Subcutaneous abdominal adipose tissue (tissue), 5 donors: ENCODE measurements around the gene CACUL1.
"Not testable (repeated sequence)": the region's sequence is repeated elsewhere in the genome, so short reads cannot be mapped to it uniquely, and the experiment has no call there.

Source experiments
- H3K27ac ChIP-seq: one replicate; pipeline ENCODE4 v1.7.0; 2013; ENCODE audit warnings: low read depth, mild to moderate bottlenecking, inconsistent platforms, low read length, moderate library complexity
- H3K27me3 ChIP-seq, 5 donors: one replicate each; pipeline ENCODE4 v1.7.0; 2013; ENCODE audit warnings: low read length in 5 of 5, inconsistent platforms in 1 of 5; ENCODE audit not compliant: control insufficient read depth in 5 of 5, insufficient read depth in 4 of 5
- H3K36me3 ChIP-seq, 5 donors: one replicate each; pipeline ENCODE4 v1.7.0; 2013; ENCODE audit warnings: low read length in 5 of 5; ENCODE audit not compliant: control insufficient read depth in 5 of 5, insufficient read depth in 5 of 5
- H3K4me1 ChIP-seq, 5 donors: one replicate each; pipeline ENCODE4 v1.7.0; 2013; ENCODE audit warnings: low read length in 5 of 5, mild to moderate bottlenecking in 3 of 5, moderate library complexity in 1 of 5; ENCODE audit not compliant: control insufficient read depth in 5 of 5, insufficient read depth in 5 of 5
- H3K4me3 ChIP-seq, 5 donors: one replicate each; pipeline ENCODE4 v1.7.0; 2013; ENCODE audit warnings: low read length in 5 of 5, low read depth in 1 of 5
- H3K9ac ChIP-seq, 5 donors: one replicate each; pipeline ENCODE4 v1.7.0; 2013; ENCODE audit warnings: low read length in 5 of 5, mild to moderate bottlenecking in 4 of 5, moderate library complexity in 3 of 5
- H3K9me3 ChIP-seq, 5 donors: one replicate each; pipeline ENCODE4 v1.7.0; 2013; ENCODE audit warnings: low read length in 5 of 5; ENCODE audit not compliant: control insufficient read depth in 5 of 5
- donor health status: healthy.
- donor health status: healthy.
- donor health status: healthy.
- donor health status: healthy.
- donor health status: healthy.

CACUL1 gene

GRCh38 chr10:118671221-118671620 is 83.5 kb downstream of the CACUL1 start:
- not testable (repeated sequence) for H3K9ac ChIP-seq, H3K27me3 ChIP-seq, H3K9me3 ChIP-seq, H3K27ac ChIP-seq, H3K4me3 ChIP-seq
- peaks cover 0 to 18% (median 14%) of the 10 kb centered on the region in 5 donors for H3K4me1 ChIP-seq
- peaks cover 0 to 25% (median 16%) of the 10 kb centered on the region in 5 donors for H3K36me3 ChIP-seq

GRCh38 chr10:118670472-118671124 is 84.2 kb downstream of the CACUL1 start:
- no peak overlapping the region for H3K9ac ChIP-seq
- peaks cover 0 to 25% (median 15%) of the 10 kb centered on the region in 5 donors for H3K36me3 ChIP-seq
- peaks cover 0 to 18% (median 14%) of the 10 kb centered on the region in 5 donors for H3K4me1 ChIP-seq
- H3K9me3 ChIP-seq: no peaks in the 10 kb centered on the region
- H3K4me3 ChIP-seq: no peak overlapping the region
- no peak overlapping the region for H3K27ac ChIP-seq
- H3K27me3 ChIP-seq: peaks cover 0 to 7% (median 0%) of the 10 kb centered on the region in 5 donors

- Histone ChIP-seq H3K4me3 (no peak overlapping the region), H3K4me1 (peaks cover 0 to 18% (median 14%) of the 10 kb centered on the region in 5 donors), H3K27ac (no peak overlapping the region), H3K27me3 (peaks cover 0 to 9% (median 0%) of the 10 kb centered on the region in 5 donors), H3K36me3 (peaks cover 0 to 20% (median 12%) of the 10 kb centered on the region in 5 donors), H3K9ac (no peak overlapping the region), H3K9me3 (no peaks in the 10 kb centered on the region)
These were observed 84.9 kb downstream of the CACUL1 start for GRCh38 chr10:118669835-118670234.

- H3K4me1 ChIP-seq: peaks cover 0 to 18% (median 14%) of the 10 kb centered on the region in 5 donors
- H3K27ac ChIP-seq: no peak overlapping the region
- H3K27me3 ChIP-seq: peaks cover 0 to 14% (median 6%) of the 10 kb centered on the region in 5 donors
- H3K9me3 ChIP-seq: no peaks in the 10 kb centered on the region
- H3K9ac ChIP-seq: no peak overlapping the region
- peaks cover 0 to 16% (median 7%) of the 10 kb centered on the region in 5 donors for H3K36me3 ChIP-seq
- H3K4me3 ChIP-seq: peak overlapping the region in 1 of 5 donors; percentile 25
These were observed 85.6 kb downstream of the CACUL1 start for GRCh38 chr10:118669020-118669791.

- peaks cover 0 to 18% (median 14%) of the 10 kb centered on the region in 5 donors for H3K4me1 ChIP-seq
- no peak overlapping the region for H3K9ac ChIP-seq
- H3K27ac ChIP-seq: no peak overlapping the region
- H3K27me3 ChIP-seq: peaks cover 0 to 14% (median 9%) of the 10 kb centered on the region in 5 donors
- H3K4me3 ChIP-seq: no peak overlapping the region
- H3K9me3 ChIP-seq: no peaks in the 10 kb centered on the region
- H3K36me3 ChIP-seq: peaks cover 0 to 8% (median 2%) of the 10 kb centered on the region in 5 donors
These were observed 86.4 kb downstream of the CACUL1 start for GRCh38 chr10:118668228-118668952.

- no peak overlapping the region for H3K27ac ChIP-seq
- peaks cover 0 to 19% (median 9%) of the 10 kb centered on the region in 5 donors for H3K27me3 ChIP-seq
- no peak overlapping the region for H3K9ac ChIP-seq
- H3K9me3 ChIP-seq: no peaks in the 10 kb centered on the region
- peaks cover 0 to under 1% (median 0%) of the 10 kb centered on the region in 5 donors for H3K36me3 ChIP-seq
- H3K4me1 ChIP-seq: peaks cover 0 to 18% (median 14%) of the 10 kb centered on the region in 5 donors
- H3K4me3 ChIP-seq: no peak overlapping the region
These were observed 87.0 kb downstream of the CACUL1 start for GRCh38 chr10:118667732-118668131.

- no peaks in the 10 kb centered on the region for H3K36me3 ChIP-seq
- peaks cover 0 to 19% (median 9%) of the 10 kb centered on the region in 5 donors for H3K27me3 ChIP-seq
- H3K27ac ChIP-seq: no peak overlapping the region
- H3K4me1 ChIP-seq: peaks cover 0 to 18% (median 14%) of the 10 kb centered on the region in 5 donors
- no peaks in the 10 kb centered on the region for H3K9me3 ChIP-seq
- no peak overlapping the region for H3K4me3 ChIP-seq
- H3K9ac ChIP-seq: no peak overlapping the region
These were observed 88.4 kb downstream of the CACUL1 start for GRCh38 chr10:118666350-118666749.

GRCh38 chr10:118664321-118664720 is 90.4 kb downstream of the CACUL1 start:
- Histone ChIP-seq H3K9ac (no peak overlapping the region), H3K4me1 (peaks cover 0 to 7% (median 6%) of the 10 kb centered on the region in 5 donors), H3K4me3 (no peak overlapping the region), H3K27ac (no peak overlapping the region), H3K36me3 (no peaks in the 10 kb centered on the region), H3K27me3 (peaks cover 0 to 19% (median 9%) of the 10 kb centered on the region in 5 donors), H3K9me3 (no peaks in the 10 kb centered on the region)

GRCh38 chr10:118663176-118663575 is 91.6 kb downstream of the CACUL1 start:
- Histone ChIP-seq H3K9ac (no peak overlapping the region), H3K4me1 (peaks cover 0 to 4% (median 0%) of the 10 kb centered on the region in 5 donors), H3K9me3 (peaks cover 0 to 5% (median 4%) of the 10 kb centered on the region in 5 donors), H3K36me3 (no peaks in the 10 kb centered on the region), H3K27me3 (peaks cover 0 to 15% (median 9%) of the 10 kb centered on the region in 5 donors), H3K4me3 (no peak overlapping the region), H3K27ac (no peak overlapping the region)
